BJ (cell line): Measurements from ENCODE around the gene ELOVL2. TPM values are rescaled to one million over a fixed set of nuclear protein-coding genes. Genes with fewer than 3 reads are reported as not detected.

Source experiments
- CTCF ChIA-PET: fragments of 350-600 bp; formaldehyde crosslinking; extraction: SDS; loops from one replicate; lab custom pipeline; 2021; ENCODE audit warnings: antibody characterized with exemption, inconsistent platforms; lab: Yijun Ruan, JAX
- POLR2A ChIA-PET: fragments of 300-600 bp; sonication (Branson Sonifier 250); formaldehyde crosslinking; extraction: SDS; loops from one replicate; lab custom pipeline; 2021; ENCODE audit warnings: antibody characterized with exemption; lab: Charles Lee
- DNase-seq: peaks from one replicate; pipeline ENCODE4 v3.0.0-alpha.2; 2011; ENCODE audit warnings: low read depth
- H3K27me3 ChIP-seq: 2 replicates; pipeline ENCODE4 v1.6.0; 2011; ENCODE audit warnings: low read length; ENCODE audit not compliant: control insufficient read depth, insufficient read depth
- H3K36me3 ChIP-seq: 2 replicates; pipeline ENCODE4 v1.5.1; 2011; ENCODE audit warnings: low read length; ENCODE audit not compliant: control insufficient read depth, insufficient read depth
- H3K4me3 ChIP-seq: 2 replicates; pipeline ENCODE4 v1.5.1; 2011; ENCODE audit warnings: low read depth, mild to moderate bottlenecking, control low read depth, low read length
- polyA plus RNA-seq: library from polyadenylated mRNA; depleted of rRNA; stranded (reverse); fragments of >200 nt; gene quantifications from 2 replicates; pipeline ENCODE4 v1.2.3, GENCODE V29; 2011
- TF ChIP-seq, protein P1 (sequence below): IDR thresholded peaks from 2 replicates; pipeline ENCODE4 v1.5.1; 2011; ENCODE audit warnings: low read depth, mild to moderate bottlenecking, control low read depth, inconsistent platforms, low read length, moderate library complexity; ENCODE audit not compliant: insufficient read depth

The ELOVL2 gene
- polyA plus RNA-seq, 1 experiment: 0.17 TPM

DNA sequence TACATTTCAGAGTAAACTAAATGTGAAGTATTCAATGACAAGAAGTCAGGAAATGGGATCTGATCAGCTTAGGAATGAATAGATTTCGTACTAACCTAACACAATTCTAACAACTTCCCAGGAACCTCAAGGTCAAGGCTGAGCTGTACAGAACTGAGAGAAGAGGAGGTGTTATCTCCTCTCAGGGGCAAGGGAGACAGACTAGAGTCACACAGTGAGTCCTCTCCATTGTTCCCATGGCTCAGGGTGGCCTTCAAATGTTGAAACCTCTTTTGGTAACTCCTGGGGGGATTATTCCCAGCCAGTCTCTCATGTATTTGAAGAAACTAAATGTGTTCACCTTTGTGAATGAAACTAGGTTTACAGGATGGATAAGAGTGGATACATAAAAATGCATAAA, 27.7 kb downstream of the ELOVL2 start:
- ChIA-PET POLR2A (interaction anchor here (0.6 kb wide), 1 partner anchor 40 kb away, joined by 3 read pairs; no protein-coding TSS in a partner anchor), CTCF (interaction anchor here (1.5 to 1.8 kb wide), 2 partner anchors 10 to 52 kb away, joined by 3 read pairs; no protein-coding TSS in a partner anchor)
- TF ChIP-seq, protein P1, sequence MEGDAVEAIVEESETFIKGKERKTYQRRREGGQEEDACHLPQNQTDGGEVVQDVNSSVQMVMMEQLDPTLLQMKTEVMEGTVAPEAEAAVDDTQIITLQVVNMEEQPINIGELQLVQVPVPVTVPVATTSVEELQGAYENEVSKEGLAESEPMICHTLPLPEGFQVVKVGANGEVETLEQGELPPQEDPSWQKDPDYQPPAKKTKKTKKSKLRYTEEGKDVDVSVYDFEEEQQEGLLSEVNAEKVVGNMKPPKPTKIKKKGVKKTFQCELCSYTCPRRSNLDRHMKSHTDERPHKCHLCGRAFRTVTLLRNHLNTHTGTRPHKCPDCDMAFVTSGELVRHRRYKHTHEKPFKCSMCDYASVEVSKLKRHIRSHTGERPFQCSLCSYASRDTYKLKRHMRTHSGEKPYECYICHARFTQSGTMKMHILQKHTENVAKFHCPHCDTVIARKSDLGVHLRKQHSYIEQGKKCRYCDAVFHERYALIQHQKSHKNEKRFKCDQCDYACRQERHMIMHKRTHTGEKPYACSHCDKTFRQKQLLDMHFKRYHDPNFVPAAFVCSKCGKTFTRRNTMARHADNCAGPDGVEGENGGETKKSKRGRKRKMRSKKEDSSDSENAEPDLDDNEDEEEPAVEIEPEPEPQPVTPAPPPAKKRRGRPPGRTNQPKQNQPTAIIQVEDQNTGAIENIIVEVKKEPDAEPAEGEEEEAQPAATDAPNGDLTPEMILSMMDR: no peak
- no peaks in the 10 kb centered on the region for H3K36me3 ChIP-seq
- no peak for DNase-seq
- no peak overlapping the region for H3K4me3 ChIP-seq
- H3K27me3 ChIP-seq: peaks cover 3% of the 10 kb centered on the region; the same call in 1 of the 2 replicates

DNA sequence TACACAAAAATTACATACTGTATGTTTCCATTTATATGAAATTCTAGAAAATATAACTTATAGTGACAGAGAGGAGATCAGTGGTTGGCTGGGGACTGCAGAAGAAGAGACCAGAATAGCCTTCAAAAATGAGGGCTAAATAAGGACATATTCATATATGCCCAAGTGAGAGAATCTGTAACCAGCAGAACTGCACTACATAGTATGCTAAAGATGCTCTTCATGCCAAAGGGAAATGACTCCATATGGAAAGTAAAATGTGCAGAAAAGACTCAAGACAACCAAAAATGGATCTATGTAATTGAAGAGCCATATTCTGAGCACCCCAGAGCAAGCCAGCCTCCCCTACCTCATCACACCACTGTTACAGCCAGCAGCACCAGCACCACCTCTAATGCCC, 29.0 kb downstream of the ELOVL2 start:
- CTCF ChIA-PET: no interaction called here
- no peak for DNase-seq
- Histone ChIP-seq H3K4me3 (no peak overlapping the region), H3K36me3 (no peaks in the 10 kb centered on the region), H3K27me3 (peaks cover 3% of the 10 kb centered on the region; the same call in 1 of the 2 replicates)
- POLR2A ChIA-PET: no interaction called here
- TF ChIP-seq, protein P1: no peak

DNA sequence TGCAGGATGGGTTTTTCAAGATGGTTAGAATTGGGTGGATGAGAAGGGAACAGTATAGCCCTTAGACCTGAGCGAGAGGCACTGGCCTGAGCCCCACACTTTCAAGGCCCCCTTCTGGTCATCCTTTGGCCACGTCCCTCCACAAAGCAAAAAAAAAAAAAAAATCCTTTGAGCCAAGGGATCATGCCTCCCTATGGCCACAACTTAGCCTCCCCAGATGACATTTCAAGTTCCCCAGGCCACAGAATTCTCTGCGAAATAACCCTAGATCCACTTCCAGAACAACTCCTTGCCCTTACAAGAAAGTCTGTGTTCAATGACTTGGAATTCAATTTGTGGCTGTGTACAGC, 30.4 kb downstream of the ELOVL2 start:
- TF ChIP-seq, protein P1: no peak
- Histone ChIP-seq H3K27me3 (peaks cover 3% of the 10 kb centered on the region; the same call in 1 of the 2 replicates), H3K36me3 (no peaks in the 10 kb centered on the region), H3K4me3 (no peak overlapping the region)
- DNase-seq: no peak
- ChIA-PET POLR2A (no interaction called here), CTCF (interaction anchor here (0.6 kb wide), 1 partner anchor 1628 kb away, joined by 3 read pairs; no protein-coding TSS in a partner anchor)

DNA sequence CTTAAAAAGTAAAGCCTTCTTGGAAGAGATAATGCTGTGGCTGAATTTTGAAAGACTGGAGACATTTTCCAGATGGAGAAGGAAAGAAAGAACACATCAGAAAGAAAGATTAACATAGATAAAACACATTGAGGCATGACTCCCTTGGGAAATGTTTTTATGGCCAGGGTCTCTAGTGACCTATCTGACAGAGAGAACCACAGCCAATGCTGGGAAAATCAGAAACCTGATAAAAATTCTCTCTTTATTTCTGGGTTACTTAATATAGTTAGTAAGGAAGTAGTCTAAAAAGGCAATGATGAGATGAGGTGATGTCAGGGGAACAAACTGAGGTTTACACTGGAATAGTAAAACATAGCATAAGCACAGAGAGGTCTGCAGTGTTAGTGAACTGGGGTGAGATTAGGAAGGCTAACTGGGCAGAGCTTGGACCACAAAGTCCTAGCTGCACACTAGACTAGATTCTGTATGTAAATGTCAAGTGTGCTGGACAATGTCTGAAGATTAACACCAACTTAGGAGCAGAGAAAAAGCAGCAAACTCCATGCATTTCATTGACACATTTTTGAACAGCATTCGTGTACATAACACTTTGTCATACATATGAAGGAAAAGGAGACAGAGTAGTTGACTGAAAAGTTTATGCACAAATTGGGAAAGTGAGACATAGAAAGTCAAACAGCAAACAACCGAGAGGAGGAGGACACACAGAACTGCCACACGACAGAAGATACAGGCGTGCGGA, 31.0 kb downstream of the ELOVL2 start:
- no peak for DNase-seq
- H3K27me3 ChIP-seq: peaks cover 3% of the 10 kb centered on the region; the same call in 1 of the 2 replicates
- H3K4me3 ChIP-seq: no peak overlapping the region
- TF ChIP-seq, protein P1: no peak
- no peaks in the 10 kb centered on the region for H3K36me3 ChIP-seq
- ChIA-PET POLR2A (no interaction called here), CTCF (interaction anchor here (0.6 kb wide), 1 partner anchor 1628 kb away, joined by 3 read pairs; no protein-coding TSS in a partner anchor)

DNA sequence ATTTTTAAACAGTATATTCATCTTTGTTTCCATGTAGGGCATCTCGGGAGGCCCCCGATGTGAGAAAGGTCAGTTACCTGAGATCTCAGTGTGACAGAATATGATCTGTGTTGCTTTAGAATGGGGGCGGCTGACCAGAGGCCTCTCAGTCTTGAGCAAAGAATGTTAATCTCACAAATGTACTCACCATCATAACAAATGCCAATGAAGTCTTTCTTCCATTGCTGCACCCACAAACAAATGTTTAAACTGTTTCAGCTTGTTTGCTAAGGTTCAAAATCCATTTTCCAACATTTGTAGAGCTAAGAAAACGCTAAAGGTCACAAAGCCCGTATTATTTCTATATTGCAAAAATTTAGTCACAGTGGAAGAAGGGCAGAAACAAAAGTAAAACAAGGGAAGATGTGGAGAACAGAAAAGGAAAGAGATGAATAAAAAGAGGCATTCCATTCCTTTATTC, 31.8 kb downstream of the ELOVL2 start:
- TF ChIP-seq, protein P1: no peak
- Histone ChIP-seq H3K4me3 (no peak overlapping the region), H3K27me3 (peaks cover 3% of the 10 kb centered on the region; the same call in 1 of the 2 replicates), H3K36me3 (no peaks in the 10 kb centered on the region)
- POLR2A ChIA-PET: no interaction called here
- DNase-seq: no peak
- CTCF ChIA-PET: interaction anchor here (1.2 to 1.4 kb wide), 2 partner anchors 10 to 58 kb away, joined by 3 to 4 read pairs; no protein-coding TSS in a partner anchor
